ENCODE measurements around the gene TMEM200B.
"Not testable (repeated sequence)": the region's sequence is repeated elsewhere in the genome, so short reads cannot be mapped to it uniquely, and the experiment has no call there.

The TMEM200B gene

DNA sequence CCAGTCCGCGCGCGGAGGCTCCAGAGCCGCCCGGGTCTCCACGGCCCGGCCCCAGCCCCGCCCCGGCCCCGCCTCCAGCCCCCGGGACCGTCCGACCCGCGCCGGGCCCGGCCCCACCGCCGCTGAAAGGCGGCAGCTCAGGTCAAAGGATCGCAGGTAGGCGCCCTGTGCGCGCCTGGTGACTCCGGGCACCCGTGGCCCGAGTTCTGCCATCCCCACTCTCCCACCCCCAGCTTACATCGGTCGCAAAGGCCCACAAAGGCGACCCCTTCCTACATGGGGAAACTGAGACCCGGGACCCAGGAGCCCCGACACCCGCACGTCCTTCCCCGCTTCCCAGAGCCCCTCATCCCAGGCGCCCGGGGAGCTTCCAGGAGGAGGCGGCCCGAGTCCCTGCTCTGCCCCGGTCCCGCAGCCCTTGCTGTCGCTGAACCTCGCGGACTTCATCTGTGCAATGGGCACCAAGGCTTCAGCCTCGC lies at the start of gene TMEM200B:
Gene TMEM200B, minus strand, starts transcription at position 17 of the 479 bp plus-strand sequence. CDS start 2,075 bp downstream, outside the sequence.
- DNase-seq (ENCODE audit: low read depth) = no peak

DNA sequence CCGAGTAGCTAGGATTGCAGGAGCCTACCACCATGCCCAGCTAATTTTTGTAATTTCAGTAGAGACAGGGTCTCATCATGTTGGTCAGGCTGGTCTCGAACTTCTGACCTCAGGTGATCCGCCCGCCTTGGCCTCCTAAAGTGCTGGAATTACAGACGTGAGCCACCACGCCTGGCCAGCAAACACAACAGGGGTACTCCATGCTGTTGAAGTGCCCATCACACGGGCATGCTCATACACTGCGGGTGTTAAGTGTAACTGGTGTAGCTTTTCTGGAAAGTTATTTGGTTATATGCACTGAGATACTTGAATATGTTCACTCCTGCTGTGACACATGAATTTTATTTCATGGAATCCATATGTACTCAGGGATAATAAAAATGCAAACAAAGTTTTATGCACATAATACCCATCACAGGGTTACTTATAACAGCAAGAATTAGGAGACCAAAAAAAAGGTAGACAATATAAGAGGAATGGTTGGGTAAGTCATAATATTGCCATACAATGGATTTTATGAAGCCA lies 48.8 kb upstream of the TMEM200B start:
- DNase-seq (ENCODE audit: low read depth) = no peak

DNA sequence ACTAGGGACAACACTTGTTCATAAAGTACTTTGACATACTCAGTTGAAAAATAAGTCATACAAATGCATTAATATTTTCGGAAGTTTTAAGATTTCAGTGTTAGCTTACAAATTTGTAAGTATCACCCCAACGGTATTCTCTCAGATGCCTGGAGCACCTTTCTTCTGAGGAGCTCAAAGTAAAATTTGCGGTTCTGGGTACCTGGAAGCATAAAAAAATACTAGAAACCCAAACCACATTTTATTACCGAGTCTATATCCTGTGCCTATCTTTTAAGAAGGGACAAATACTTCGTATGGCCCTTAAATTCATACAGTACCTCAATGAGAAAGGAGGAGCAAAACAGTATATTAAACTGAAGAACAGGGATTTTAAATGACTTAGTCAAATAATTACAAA lies 47.8 kb upstream of the TMEM200B start:
- DNase-seq (ENCODE audit: low read depth) = no peak

DNA sequence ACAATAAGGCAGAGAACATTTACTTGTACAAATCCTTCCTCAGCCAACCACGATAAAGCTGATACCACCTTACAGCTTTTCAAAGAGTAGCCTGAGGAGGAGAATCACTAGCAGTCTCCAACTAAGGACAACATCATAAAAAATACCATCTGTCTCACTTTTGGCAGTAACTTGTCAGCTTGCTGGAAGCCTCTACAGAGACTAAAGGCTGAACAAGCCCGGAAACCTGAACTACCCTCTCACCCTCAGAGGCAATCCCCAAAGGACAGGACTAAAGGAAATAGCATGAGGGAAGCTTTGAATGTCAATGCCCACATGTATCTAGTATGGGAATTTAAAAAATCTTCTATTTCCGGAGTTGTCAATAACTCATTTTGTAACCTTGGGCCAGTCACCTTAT lies 47.4 kb upstream of the TMEM200B start:
- no peak for DNase-seq (ENCODE audit: low read depth)

DNA sequence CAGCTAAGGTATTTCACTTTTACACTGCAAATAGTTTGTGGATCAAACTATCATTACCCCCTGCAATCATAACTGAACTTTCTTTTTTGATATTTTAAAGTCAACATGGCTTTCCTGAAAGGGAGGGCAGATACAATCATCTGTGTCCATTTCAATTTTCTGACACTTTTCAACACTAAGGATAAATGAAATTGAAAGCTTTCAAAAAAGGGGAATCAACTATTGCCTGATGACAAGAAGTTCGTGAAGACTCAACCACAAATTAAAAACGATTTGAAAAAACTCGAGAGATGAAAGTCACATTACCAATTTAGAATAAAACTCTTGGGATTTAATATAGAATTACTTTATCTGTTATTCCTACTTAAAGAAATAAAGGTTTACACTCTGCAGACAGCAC lies 46.3 kb upstream of the TMEM200B start:
- DNase-seq (ENCODE audit: low read depth) = no peak

DNA sequence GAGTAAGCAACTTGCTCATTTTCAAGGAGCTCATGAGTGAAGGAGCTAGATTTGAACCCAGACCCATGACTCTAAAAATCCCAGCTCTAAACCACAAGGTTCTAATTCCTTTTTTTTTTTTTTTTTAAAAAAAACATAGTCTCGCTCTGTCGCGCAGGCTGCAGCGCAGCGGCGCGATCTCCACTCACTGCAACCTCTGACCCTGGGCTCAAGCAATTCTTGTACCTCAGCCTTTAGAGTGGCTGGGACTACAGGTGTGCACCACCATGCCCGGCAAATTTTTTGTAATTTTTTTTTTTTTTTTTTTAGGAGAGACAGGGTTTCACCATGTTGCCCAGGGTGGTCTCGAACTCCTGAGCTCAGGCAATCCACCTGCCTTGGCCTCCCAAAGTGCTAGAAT lies 44.2 kb upstream of the TMEM200B start:
- DNase-seq (ENCODE audit: low read depth) = no peak

DNA sequence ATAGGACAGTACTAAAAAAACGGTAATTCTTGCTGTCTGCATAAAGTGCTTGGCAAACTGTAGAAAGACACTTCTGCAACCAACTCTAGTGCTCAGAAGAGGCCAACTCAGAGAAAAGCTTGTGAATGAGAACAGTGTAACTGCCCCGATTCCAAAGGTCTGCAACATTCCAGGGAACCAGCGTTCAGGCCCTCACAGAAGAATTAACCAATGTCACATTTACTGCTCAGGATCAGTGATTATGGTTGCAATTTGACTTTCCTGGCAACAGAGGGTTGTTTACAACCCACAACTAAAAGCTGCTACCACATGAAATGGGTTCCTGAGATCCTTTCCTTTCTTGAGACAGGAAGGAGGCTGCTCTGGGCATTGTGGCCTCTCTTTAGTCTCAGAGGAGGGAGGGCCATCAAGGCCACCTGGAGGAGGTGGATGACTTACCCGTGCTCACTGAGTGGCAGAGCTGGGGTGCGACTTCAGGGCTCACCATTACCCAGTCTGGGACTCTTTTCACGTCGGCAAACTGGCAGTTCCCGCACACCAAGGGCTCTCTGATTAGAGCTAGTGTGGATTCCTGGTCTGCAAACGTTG lies 42.7 kb upstream of the TMEM200B start:
- DNase-seq (ENCODE audit: low read depth) = no peak

DNA sequence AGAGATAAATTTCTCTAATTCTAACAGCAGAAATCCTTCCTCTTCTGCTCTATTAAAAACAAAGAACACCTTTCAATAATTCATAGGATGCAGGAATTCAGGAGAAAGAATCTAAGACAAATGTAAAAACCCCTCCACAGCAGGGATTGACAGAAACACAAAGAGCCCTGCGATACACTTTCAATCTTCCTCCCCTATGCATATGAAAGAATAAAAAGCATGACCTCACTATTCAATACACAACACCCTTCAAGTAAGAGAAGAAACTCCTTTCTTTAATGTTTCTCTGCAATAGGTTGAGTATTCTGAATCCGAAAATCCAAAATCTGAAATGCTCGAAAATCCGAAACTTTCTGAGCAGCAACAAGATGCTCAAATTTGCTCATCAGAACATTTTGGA lies 40.9 kb upstream of the TMEM200B start:
- DNase-seq (ENCODE audit: low read depth) = no peak

DNA sequence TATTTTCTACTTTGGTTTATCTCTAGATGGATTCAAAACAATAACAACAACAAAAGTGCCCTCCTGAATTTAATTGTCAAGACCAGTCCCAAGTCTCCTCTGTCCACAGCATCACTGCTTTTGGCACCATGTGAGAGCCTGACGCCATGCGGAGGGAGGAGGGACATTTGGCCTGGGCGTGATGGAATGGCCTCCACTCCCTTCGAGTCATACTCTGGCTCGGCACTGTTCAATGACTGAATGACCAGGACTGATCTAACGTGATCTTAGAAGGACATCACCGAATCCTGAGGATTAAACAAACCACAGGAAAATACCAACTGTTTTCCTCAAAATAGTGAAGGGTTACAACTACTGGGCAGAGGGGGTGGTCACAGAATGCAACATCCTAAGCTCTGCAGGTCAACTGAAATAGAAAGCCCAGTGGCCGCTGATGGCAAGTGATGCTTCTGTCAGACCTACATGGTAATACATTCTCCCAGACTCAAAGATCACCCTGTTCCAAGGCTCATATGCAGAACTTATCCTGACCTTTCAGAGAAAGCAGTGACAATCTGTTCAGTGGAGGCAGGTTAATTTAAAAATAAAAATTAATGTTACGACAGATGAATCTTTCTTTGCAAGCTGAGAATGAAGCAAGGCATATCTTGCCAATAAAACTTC lies 38.9 kb upstream of the TMEM200B start:
- DNase-seq (ENCODE audit: low read depth) = no peak

DNA sequence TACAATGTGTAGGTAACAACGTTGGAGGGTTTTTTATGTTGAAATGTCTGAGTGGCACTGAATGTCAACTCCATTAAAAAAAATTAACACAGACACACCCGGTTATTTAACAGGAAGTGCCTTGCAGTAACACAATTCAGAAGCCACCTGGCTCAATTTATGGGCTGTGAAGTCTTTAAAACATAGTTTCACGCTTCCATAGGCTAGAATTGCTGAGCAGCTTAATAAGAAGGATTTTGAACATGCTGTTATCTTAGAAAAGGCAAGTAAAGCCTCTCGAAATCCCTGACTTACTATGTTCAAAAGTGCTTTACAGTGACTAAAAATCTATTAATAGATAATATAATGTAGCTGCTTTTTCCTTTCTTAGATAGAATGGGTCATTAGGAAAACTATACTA lies 38.3 kb upstream of the TMEM200B start:
- no peak for DNase-seq (ENCODE audit: low read depth)

DNA sequence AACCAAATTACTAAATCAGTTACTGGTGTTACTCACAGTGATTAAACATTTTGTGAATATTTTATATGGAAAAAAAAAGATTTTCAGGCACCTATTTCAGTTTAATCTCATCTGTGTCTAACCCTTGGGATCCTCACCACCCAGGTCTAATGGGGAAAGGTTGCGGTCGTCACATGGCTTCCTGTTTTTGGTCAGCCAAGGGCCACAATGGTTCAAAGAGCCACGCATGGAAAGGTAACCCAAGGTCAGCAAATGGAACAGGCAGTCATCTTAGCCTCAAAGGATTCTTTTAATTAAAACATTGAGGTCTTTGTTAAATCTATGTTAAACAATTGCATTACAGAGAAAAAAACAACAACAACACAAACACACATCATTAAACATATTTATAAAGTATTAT lies 36.1 kb upstream of the TMEM200B start:
- DNase-seq (ENCODE audit: low read depth) = no peak

DNA sequence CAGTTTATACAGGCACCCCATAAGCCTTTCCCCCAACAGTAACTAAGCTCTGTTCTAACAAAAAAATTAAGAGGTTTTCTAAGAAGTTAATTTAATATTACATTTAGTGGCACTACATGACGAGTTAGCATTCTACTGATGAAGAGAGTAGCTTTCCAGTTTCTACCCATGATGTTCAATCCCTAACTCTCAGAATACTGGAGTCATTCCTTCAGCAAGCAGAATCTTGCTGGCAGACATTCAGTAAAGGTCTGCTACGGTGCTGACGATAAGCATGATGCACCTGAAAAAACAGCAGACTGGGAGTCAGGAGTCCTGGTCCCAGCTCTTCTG lies 33.5 kb upstream of the TMEM200B start:
- no peak for DNase-seq (ENCODE audit: low read depth)

DNA sequence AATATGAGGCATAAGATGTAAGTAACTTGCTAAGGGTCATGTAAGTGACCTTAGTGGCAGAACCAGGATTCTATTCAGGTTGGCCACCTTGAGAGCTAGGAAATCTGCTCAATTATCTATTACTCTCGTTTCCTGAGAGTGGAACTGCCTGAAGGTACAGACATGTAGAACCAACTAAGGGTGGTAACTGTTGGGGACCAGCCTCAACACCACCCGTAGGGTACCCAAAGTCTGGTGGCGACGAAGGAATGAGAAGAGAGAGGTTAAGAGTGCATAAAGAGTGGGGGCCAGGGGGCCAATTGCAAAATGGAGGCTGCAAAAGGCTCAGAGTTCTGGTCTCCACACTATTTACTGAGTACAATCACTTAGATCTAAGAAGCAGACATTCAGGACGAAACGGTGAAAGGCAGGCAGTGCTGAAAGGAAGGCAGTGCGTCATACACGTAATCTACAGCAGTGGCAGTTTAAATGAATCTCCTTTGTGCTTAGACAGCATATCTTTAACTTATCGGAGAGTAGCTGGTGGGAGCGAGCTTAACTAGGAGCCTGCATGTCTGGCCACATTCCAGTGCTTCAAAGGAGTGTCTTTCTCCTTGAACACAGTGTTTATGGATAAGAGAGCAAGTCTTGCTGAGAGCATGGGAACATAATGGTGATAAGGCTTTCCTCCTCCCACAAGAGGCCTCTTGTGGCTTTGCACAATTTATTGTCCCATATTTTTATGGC lies 33.0 kb upstream of the TMEM200B start:
- no peak for DNase-seq (ENCODE audit: low read depth)

DNA sequence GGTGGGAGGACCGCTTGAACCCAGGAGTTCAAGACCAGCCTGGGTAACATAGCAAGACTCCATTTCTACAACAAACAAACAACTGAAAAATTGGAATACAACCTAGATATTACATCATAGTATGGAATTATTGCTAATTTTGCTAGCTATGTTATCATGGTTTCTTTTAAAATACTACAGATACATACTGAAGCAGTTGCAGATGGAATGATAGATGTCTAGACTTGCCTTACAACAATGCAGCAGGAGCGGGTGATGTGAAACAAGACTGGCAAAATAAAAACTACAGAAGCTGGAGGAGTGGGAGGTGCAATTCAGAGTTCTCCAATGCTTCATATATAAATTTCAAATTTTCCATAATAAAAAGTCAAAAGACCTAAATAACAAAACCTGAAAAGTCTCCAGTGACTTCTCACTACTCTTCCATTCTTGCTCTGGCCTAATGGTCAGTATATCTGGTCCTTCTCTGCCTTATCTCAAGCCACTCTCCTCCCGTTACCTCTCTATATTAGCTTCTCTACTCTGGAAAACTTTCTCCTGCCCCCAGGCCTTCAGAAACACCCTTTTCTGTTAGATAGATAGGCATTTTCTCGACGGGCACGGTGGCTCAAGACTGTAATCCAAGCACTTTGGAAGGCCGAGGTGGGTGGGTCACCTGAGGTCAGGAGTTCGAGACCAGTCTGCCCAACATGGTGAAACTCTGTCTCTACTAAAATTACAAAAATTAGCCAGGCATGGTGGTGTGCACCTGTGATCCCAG lies 28.5 kb upstream of the TMEM200B start:
- no peak for DNase-seq (ENCODE audit: low read depth)

DNA sequence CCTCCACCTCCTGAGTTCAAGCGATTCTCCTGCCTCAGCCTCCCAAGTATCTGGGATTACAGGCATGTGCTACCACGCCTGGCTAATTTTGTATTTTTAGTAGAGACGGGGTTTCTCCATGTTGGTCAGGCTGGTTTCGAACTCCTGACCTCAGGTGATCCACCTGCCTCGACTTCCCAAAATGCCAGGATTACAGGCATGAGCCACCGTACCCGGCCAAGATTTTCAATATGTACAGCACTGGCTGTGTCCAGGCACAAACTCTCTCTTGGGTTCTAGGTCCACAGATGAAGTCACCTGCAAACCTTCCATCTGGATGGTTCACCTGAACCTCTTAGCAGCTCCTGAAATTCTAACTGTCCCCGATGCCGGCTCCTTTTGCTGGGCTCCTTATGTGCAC lies 26.6 kb upstream of the TMEM200B start:
- not testable (repeated sequence) for DNase-seq (ENCODE audit: low read depth)

DNA sequence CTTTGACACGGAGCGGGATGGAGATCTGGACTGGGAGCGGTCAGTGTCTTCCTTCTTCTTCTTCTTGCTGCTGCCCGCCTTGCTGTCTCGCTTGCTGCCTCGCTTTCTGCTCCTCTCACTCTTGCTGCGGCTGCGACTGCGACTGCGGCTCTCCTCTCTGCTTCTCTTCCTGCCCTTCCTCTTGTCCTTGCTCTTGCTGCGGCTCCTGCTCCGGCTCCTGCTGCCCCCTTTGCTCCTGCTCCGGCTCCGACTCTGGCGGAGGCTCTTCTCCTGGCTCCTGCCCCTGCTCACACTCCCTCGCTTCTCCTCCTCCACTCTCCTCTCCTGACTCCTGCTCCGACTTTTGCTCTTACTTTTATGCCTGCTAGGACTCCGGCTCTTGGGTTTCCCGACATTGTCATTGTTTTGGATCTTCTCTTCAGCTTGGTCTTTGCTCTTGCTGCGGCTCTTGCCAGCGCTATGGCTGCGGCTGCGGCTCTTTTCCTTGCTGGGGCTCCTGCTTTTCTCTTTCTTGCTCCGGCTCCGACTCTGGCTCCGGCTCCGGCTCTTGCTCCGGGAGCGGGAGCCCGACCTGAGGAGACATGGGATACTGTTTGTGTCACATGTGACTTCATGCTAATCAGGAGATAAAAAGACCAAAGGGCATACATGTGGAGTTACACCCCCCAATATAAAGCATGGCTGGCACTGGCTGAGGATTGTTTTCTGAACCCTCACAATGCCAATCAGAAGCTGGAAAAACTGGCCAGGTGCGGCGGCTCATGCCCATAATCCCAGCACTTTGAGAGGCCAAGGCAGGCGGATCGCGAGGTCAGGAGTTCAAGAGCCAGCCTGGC lies 25.2 kb upstream of the TMEM200B start:
- no peak for DNase-seq (ENCODE audit: low read depth)

DNA sequence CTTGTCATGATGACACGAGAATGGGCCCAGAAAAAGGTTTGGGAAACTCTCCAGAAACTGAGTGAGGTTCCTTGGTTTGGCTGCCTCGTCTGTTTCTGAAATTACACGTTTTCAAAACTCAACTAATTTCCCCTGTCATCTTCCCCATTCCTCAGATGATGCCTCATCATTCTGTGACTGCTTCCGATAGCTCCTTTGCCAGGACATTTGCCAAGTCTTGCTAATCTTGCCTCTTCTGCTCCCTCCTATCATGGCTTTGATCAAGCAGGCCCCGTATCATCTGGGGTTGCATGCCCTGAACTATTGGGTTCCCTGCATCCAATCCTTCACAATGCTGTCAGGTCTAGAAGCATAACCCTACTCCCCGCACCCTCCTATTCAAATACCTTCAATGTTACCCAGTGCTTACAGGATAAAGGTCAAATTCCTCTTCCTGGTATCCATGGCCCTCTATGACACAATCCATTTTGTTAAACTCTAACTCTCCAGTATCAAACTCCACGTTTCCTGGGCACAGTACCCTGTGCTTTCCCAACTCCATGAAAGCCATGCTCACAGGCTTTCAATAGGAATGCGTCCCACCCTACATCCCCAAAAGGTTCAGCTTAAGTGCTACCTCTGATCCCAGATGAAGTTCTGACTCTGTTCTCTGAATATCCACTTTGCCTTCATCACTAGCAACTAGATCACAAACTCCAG lies 22.2 kb upstream of the TMEM200B start:
- DNase-seq (ENCODE audit: low read depth) = no peak

DNA sequence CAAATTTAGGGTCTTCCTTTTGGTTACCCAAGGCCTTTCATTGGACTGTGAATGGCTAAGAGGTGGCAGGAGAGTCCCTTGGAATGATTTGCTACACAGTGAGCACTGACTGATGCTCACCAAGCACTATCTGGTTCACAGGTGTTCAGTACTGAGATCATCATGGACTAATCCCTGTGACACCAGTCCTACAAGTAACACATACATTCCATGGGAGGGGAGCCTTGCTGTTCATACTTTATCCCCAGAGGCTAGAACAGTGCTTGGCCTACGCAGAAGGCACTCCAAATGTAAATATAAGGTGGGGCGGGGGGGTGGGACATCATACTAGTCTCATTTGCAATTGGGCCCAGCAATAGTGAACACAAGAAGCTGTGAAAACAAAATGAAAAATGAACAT lies 20.5 kb upstream of the TMEM200B start:
- DNase-seq (ENCODE audit: low read depth) = no peak

DNA sequence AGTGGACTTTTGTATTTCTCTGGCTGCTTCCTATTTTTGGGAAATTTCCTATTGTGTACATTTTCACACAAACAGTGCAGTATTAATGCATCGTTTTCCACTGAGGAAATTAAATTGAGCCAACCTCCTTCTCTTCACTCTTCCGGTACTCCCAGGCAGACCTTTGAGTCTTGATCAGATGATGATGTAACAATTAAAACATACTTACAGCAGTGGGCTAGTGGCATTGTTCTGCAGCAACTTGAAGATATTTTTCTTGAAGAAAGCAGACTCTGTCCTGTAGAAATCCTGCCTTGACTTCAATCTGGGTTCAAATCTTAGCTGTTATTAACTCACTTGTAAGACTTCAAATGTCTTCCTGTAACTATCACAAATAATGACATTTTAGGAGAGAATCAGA lies 19.0 kb upstream of the TMEM200B start:
- DNase-seq (ENCODE audit: low read depth) = no peak

DNA sequence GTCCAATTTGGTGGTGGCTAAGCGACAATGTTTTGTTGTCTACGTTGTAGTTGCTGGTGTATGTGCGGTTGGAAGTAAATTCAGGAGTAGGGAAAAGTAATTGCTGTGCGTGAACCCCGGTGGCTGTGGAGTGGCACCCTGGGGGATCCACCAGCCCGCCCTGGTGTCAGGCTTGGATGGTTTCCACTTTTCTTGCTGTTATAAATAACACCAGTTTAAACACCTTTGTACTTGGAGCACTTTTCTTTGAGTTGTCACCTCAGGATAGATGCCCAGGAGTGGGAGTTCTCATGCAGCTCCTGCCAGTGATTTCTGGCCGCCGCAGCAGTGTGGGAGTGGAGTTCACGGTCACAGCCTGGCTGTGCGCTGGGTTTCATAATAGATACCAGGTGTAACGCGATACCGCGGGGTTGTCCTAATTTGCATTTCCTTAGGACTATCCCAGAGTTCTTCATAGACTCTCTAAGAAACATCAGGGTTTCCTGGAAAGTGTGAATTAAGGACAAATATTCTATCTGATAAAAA lies 12.8 kb upstream of the TMEM200B start:
- DNase-seq (ENCODE audit: low read depth) = no peak

DNA sequence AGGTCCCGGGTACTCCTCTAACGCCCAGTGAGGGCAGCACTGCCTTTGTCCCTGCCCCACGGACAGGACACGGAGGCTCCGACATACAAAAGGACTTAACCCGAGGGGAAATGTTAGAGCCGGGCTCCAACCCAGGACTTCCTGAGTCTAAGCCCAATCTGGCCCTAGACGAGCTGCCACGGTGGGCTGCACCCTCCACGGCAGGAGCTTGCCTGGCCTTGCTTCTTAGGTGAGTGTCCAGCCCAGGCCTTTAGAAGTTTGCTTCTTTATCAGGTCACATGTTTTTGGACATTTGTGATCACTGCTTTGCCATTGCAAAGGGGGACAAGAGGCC lies 11.0 kb upstream of the TMEM200B start:
- no peak for DNase-seq (ENCODE audit: low read depth)

All from activated T-helper 1 cell treated with Interleukin-2 at 50 U/mL for 16 hours (primary cell).